ENCODE results near the gene PCYT1B.

- TF ChIP-seq CBX3 (IDR thresholded peaks at IDR 0.05; ENCODE audit: borderline replicate concordance in 1 of 2, low read length in 2 of 2) (no peak), CTCF (IDR thresholded peaks at IDR 0.05 in 2 of 3, conservative IDR thresholded peaks at IDR 0.05 in 1 of 3; ENCODE audit: insufficient read depth in 2 of 3, low read depth in 1 of 3, low read length in 3 of 3) (no peak), ZBTB26 (CRISPR knock-in tag; IDR thresholded peaks at IDR 0.05) (no peak), DIDO1 (tag; IDR thresholded peaks at IDR 0.05; ENCODE audit: low read depth) (no peak), CHAMP1 (IDR thresholded peaks at IDR 0.05) (no peak), HNRNPL (IDR thresholded peaks at IDR 0.05; ENCODE audit: low read depth, low read length) (no peak), HDGF (IDR thresholded peaks at IDR 0.05) (no peak), TEAD4 (IDR thresholded peaks at IDR 0.05; ENCODE audit: low read length) (no peak), TEAD4 (CRISPR knock-in tag; IDR thresholded peaks at IDR 0.05; ENCODE audit: borderline replicate concordance) (no peak)
These were observed 99.2 kb downstream of the PCYT1B start for GRCh38 chrX:24547961-24548360.

Data from K562 (cell line).